ENCODE measurements around the gene FLVCR2.

DNA sequence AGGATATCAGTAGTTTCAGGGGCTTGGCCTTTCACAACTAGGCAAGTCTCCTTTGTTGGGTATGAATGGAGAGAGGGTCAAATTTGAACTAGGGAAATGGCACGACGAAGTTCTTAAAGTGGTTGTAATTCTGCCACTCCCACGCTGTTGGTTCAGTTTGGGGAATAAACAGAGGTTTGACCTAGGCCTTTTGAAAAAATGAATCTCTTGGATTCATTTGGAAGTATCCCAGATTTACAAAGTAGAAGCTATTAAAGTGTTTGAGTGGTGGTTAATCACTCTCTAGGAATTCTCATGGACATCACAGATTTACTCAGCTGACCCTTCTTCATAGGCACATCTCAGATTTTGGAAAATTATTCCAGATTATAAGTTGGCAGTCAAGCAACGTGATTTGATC lies 41.3 kb upstream of the FLVCR2 start:
- TF ChIP-seq CREB5 (CRISPR knock-in tag; IDR thresholded peaks at IDR 0.05; ENCODE audit: low read depth) = no peak
- no peak for TF ChIP-seq ESRRG (CRISPR knock-in tag; IDR thresholded peaks at IDR 0.05)

Measured in SK-N-SH treated with all-trans-retinoic acid at 6 μM for 48 hours (cell line).